GM06990 (cell line): ENCODE measurements around the gene CYP1B1.

Source experiments
- DNase-seq: peaks from one replicate; pipeline ENCODE4 v3.0.0-alpha.2; 2011; ENCODE audit not compliant: insufficient read length; ENCODE audit errors: extremely low read depth
- H3K27me3 ChIP-seq: replicated peaks from 2 replicates; pipeline ENCODE4 v1.6.0; 2011; ENCODE audit warnings: low read length; ENCODE audit not compliant: control insufficient read depth, insufficient read depth
- H3K36me3 ChIP-seq: 2 replicates; pipeline ENCODE4 v1.5.1; 2011; ENCODE audit warnings: low read length; ENCODE audit not compliant: control insufficient read depth, insufficient read depth
- H3K4me3 ChIP-seq: replicated peaks from 2 replicates; pipeline ENCODE4 v1.5.1; 2011; ENCODE audit warnings: low read depth, mild to moderate bottlenecking, control low read depth, low read length
- TF ChIP-seq, protein P1 (sequence below): IDR thresholded peaks from 2 replicates; pipeline ENCODE4 v1.5.1; 2011; ENCODE audit warnings: low read length, control low read depth, mild to moderate bottlenecking, inconsistent platforms; ENCODE audit not compliant: insufficient read depth, poor library complexity, severe bottlenecking

CYP1B1 gene

DNA sequence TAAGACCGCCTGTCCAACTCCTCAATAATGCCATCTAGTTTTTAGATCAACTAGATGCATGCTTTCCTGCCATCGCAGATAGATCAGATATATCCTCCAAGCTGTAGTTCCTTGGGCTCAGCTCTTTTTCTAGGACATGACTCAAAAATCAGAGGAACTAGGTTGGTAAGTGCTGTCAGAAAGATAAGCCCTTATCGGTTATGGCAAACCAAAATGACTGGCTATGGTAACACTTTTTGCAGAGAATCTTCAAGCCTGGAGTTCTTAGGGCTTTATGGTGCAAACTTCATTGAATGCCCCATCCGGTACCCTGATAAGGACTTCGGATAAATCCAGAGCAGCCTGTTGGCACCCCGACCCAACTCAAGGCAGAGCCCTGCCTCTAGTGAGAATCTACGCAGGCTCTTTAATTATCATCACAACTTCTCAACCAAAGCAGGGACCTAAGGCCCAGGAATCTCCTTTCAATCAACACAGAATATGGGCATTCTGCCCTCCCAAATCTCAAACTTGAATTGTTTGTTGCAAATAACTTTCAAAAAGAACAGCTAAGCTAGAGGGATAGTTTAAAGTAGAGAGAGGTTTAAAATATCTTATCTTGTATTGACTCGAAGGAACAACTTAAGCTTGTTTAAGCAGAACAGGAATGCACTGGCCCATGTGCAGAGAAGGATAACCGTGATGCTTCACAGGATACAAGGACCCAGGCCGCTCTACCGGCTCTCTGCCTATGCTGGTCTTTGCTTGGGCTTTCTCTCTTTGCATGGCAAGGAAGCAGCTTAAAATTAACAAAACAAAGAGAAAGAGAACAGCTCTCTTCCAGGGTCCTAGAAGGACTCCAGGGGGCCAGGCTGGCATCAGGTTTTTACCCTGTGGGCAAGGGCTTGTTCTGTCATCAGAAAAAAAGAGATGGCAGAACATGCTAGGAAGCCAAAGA lies 3.4 kb upstream of the CYP1B1 start:
- no peaks in the 10 kb centered on the region for H3K36me3 ChIP-seq
- no peaks in the 10 kb centered on the region; the same call in 1 of the 2 replicates for H3K27me3 ChIP-seq
- TF ChIP-seq, protein P1, sequence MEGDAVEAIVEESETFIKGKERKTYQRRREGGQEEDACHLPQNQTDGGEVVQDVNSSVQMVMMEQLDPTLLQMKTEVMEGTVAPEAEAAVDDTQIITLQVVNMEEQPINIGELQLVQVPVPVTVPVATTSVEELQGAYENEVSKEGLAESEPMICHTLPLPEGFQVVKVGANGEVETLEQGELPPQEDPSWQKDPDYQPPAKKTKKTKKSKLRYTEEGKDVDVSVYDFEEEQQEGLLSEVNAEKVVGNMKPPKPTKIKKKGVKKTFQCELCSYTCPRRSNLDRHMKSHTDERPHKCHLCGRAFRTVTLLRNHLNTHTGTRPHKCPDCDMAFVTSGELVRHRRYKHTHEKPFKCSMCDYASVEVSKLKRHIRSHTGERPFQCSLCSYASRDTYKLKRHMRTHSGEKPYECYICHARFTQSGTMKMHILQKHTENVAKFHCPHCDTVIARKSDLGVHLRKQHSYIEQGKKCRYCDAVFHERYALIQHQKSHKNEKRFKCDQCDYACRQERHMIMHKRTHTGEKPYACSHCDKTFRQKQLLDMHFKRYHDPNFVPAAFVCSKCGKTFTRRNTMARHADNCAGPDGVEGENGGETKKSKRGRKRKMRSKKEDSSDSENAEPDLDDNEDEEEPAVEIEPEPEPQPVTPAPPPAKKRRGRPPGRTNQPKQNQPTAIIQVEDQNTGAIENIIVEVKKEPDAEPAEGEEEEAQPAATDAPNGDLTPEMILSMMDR: no peak
- no peak overlapping the region for H3K4me3 ChIP-seq
- DNase-seq: no peak

DNA sequence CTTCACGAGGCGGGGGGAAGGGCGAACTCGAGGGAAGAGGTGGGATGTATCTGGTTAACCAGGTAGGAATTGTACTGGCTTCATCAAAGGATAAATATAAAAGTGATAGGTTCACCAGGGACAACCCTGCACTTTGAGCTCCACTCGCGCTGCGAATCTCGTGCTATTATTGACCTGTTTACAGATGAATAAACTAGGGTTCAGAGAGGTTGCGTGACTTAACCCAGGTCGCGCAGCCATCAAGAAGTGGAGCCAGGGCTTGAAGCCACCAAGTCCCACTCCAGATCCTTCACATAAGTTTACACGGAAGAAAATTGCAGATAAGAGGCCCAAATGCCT lies 1.4 kb upstream of the CYP1B1 start:
- Histone ChIP-seq H3K27me3 (no peaks in the 10 kb centered on the region; the same call in 1 of the 2 replicates), H3K36me3 (no peaks in the 10 kb centered on the region), H3K4me3 (peak overlapping the region; percentile 56)
- TF ChIP-seq, protein P1: no peak
- DNase-seq: no peak

- peak; percentile 85 for DNase-seq
- TF ChIP-seq, protein P1: peak; percentile 53
- Histone ChIP-seq H3K27me3 (no peaks in the 10 kb centered on the region; the same call in 1 of the 2 replicates), H3K36me3 (no peaks in the 10 kb centered on the region), H3K4me3 (peak overlapping the region; percentile 56)
Measured at GRCh38 chr2:38076710-38077430, 919 bp upstream of the CYP1B1 start.

DNA sequence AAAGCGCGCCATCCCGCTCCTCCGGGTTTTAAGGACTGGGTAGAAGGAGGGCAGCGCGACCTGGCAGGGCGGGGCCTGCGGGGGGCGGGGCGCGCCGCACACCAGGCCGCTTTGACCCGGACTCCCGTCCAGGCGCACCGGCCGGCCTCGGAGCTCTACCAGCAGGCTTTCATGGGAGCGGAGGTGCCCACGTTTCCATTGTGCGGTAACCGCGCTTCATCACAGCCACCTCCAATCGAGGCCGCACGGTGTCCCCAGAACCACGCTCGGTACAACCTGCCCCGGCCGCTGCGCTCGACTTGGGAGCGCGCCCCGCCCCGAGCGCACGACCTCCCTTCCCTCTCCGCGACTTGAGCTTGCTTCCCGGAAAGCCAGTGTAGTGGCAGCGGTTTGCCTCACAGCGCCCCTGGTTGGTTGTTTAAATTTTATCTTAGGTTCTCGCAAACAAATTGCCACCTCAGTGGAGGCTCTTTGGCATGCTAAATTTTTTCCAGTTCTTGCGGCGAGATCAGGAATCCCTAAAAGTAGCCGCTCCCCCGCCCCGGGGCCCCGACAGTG lies 280 bp upstream of the CYP1B1 start:
- DNase-seq: peak; percentile 82
- H3K4me3 ChIP-seq: peak overlapping the region; percentile 56
- H3K27me3 ChIP-seq: no peaks in the 10 kb centered on the region; the same call in 1 of the 2 replicates

GRCh38 chr2:38074764-38075506 lies 1.0 kb downstream of the CYP1B1 start:
- TF ChIP-seq, protein P1: no peak
- Histone ChIP-seq H3K4me3 (peak overlapping the region; percentile 56), H3K27me3 (no peaks in the 10 kb centered on the region; the same call in 1 of the 2 replicates), H3K36me3 (no peaks in the 10 kb centered on the region)
- DNase-seq: peak; percentile 16

More for the DNA sequence above, 280 bp upstream of the CYP1B1 start:
- no peaks in the 10 kb centered on the region for H3K36me3 ChIP-seq
- TF ChIP-seq, protein P1: no peak
